Measurements from ENCODE around the gene BCL2L2.
"Not testable (repeated sequence)": the region's sequence is repeated elsewhere in the genome, so short reads cannot be mapped to it uniquely, and the experiment has no call there.

Gene BCL2L2, protein sequence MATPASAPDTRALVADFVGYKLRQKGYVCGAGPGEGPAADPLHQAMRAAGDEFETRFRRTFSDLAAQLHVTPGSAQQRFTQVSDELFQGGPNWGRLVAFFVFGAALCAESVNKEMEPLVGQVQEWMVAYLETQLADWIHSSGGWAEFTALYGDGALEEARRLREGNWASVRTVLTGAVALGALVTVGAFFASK

DNA sequence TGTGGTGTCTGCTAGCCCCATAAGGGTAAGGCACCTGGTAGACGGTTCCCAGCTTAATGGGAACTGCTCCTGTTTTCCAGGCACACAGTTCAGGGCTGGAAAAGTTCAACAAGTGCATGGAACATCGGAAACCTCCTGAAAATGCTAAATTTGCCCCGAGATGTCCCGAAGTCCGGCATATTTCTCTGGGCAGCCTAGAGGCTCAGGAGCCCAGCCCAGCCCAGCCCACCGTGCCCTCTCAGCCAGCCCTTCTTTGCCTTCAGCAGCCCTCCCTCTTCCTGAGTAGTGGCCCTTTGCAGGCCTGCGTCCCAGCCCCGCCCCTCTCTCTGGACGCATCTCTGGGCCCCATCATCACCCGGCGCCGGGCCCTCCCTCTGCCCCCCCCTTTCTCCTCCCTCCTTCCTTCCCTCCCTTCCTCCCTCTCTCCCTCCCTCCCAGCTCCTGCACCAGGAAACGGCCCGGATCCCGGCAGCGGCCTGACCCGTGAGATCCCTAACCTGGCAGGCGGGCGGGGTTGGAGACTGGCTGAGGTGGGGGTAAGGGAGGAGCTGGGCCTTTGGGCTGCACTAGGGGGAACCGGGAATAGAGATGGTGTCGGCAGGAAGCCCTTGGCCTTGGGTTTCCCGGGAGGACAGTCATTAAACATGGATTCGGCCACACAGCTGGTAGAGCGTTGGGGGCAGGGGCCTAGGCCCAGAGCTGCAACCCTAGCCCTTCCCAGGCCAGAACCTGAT is at the start of gene BCL2L2:
BCL2L2 (plus strand) TSS at position 422 of the 734 bp plus-strand sequence. CDS start 935 bp downstream, outside the sequence.
- Mint-ChIP-seq H3K27me3 (ENCODE audit: low read depth) (peaks cover 6% of the 10 kb centered on the region), H3K36me3 (ENCODE audit: low read depth) (peaks cover 3% of the 10 kb centered on the region), H3K9me3 (no peaks in the 10 kb centered on the region), H3K4me3 (peak within 1 kb of the TSS; percentile 76), H3K27ac (peak within 1 kb of the TSS; percentile 47), H3K4me1 (ENCODE audit: low read depth) (peaks cover 21% of the 10 kb centered on the region)

DNA sequence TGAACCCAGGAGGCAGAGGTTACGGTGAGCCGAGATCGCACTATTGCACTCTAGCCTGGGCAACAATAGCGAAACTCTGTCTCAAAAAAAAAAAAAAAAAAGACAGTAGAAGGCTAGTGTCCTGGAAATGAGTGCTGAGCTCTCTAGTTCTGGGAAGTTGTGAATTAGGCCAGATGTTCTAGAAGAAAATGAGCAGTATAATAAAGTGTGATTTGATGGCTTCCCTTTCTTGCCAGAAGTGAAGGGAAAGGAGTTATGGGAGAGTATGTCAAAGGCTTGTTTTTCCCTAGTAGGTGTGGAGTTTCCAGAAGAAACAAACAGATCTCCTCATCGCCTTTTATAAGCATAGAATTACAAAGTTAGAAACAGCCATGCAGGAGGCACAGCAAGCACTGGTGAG is 48.4 kb upstream of the BCL2L2 start:
- Mint-ChIP-seq H3K9me3 (no peaks in the 10 kb centered on the region), H3K4me1 (ENCODE audit: low read depth) (no peaks in the 10 kb centered on the region), H3K4me3 (no peak overlapping the region), H3K36me3 (ENCODE audit: low read depth) (no peaks in the 10 kb centered on the region), H3K27ac (no peak overlapping the region), H3K27me3 (ENCODE audit: low read depth) (peaks cover 40% of the 10 kb centered on the region)

DNA sequence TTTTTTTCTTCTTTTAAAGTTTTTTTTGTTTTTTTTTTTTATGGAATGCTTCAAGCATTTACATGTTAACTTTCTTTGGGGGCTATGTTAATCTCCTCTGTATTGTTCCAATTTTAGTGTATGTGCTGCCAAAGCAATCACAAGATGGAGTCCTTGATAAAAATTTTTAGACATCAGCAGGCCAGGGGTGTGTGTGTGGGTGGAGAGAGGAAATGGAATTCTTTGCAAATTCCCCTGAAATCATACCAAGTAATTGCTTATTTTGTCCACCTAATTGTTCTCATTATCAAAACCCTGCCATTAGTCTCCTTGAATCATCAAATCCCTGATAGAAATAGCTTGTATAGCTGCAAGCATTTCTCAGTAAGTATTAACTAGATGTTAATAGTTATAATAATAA is 47.2 kb upstream of the BCL2L2 start:
- no peaks in the 10 kb centered on the region for H3K4me1 Mint-ChIP-seq (ENCODE audit: low read depth)
- H3K4me3 Mint-ChIP-seq, result no peak overlapping the region
- H3K9me3 Mint-ChIP-seq, result no peaks in the 10 kb centered on the region
- H3K27me3 Mint-ChIP-seq (ENCODE audit: low read depth), result peaks cover 41% of the 10 kb centered on the region
- no peaks in the 10 kb centered on the region for H3K36me3 Mint-ChIP-seq (ENCODE audit: low read depth)
- no peak overlapping the region for H3K27ac Mint-ChIP-seq

DNA sequence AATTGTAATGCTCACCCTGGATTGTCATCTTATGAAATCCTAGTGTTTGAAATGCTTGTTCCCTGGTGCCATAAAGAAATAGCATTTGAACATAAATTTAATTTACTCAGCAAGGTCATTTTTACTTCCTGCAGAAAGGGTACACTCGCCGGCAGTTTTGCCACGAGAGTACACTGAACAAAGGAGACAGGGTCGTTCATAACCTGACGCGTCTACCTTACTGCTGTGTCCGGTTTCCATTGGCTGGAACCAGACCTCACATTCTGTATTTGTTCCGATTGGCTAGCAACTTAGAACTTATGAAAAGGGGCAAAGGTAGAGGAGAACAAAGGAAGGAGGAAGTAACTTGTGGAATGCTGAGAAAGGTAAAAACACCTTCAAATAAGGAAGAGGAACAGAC is 45.8 kb upstream of the BCL2L2 start:
- not testable (repeated sequence) for H3K4me3 Mint-ChIP-seq; H3K36me3 Mint-ChIP-seq (ENCODE audit: low read depth); H3K4me1 Mint-ChIP-seq (ENCODE audit: low read depth); H3K27ac Mint-ChIP-seq; H3K9me3 Mint-ChIP-seq
- peaks cover 41% of the 10 kb centered on the region for H3K27me3 Mint-ChIP-seq (ENCODE audit: low read depth)

DNA sequence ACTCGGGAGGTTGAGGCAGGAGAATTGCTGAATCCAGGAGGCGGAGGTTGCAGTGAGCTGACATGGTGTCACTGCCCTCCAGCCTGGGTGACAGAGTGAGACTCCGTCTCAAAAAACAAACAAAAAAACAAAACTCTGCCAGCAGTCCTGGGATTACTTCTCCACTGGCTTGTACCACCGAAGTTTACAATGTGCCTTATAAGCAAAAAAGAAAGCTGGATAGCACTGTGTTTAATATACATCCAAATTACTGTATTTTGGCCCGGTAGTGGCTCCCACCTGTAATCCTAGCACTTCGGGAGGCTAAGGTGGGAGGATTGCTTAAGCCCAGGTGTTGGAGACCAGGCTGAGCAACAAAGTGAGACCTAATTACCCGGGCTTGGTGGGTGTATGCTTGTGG is 37.4 kb upstream of the BCL2L2 start:
- Mint-ChIP-seq H3K27me3 (ENCODE audit: low read depth) (peaks cover 20% of the 10 kb centered on the region), H3K4me1 (ENCODE audit: low read depth) (no peaks in the 10 kb centered on the region), H3K27ac (no peak overlapping the region), H3K36me3 (ENCODE audit: low read depth) (no peaks in the 10 kb centered on the region), H3K9me3 (no peaks in the 10 kb centered on the region), H3K4me3 (no peak overlapping the region)

DNA sequence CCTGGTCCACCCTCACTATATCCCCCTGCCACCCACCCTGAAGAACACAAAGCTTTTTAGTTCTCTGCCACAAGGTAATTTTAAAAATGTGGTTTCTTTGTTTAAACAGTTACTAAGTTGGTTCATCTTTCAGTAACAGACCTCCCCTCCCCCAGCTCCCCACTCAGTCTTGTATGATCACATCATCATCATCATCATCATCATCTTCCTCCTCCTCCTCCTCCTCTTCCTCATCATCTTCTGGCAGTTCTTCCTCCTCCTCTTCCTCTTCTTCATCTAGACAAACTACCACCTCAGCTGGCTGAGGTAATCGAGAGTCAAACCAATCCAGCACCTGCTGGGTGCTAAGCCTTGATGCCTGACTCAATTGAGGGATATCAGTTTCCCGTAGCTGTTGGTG is 31.2 kb upstream of the BCL2L2 start:
- Mint-ChIP-seq H3K27me3 (ENCODE audit: low read depth) (no peaks in the 10 kb centered on the region), H3K36me3 (ENCODE audit: low read depth) (peaks cover 5% of the 10 kb centered on the region), H3K27ac (no peak overlapping the region), H3K9me3 (no peaks in the 10 kb centered on the region), H3K4me1 (ENCODE audit: low read depth) (no peaks in the 10 kb centered on the region), H3K4me3 (no peak overlapping the region)

DNA sequence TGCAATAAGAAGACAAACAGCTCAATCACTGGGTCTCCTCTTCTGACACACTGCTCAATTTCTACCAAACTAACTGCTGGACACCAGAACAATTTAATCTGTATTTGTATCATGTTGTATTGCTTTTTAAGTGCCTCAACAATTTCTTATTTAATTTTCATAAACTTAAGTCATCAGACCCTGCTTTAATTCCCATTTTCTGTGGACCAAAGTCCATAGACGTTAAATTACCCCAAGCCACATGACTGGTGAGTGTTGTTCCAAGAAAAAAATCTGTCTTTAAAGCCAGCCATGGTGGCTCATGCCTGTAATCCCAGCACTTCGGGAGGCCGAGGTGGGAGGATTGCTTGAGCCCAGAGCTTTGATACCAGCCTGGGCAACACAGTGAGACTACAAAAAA is 29.4 kb upstream of the BCL2L2 start:
- Mint-ChIP-seq H3K27me3 (ENCODE audit: low read depth) (no peaks in the 10 kb centered on the region), H3K27ac (no peak overlapping the region), H3K36me3 (ENCODE audit: low read depth) (peaks cover 5% of the 10 kb centered on the region), H3K4me1 (ENCODE audit: low read depth) (peaks cover under 1% of the 10 kb centered on the region), H3K9me3 (no peaks in the 10 kb centered on the region), H3K4me3 (no peak overlapping the region)

DNA sequence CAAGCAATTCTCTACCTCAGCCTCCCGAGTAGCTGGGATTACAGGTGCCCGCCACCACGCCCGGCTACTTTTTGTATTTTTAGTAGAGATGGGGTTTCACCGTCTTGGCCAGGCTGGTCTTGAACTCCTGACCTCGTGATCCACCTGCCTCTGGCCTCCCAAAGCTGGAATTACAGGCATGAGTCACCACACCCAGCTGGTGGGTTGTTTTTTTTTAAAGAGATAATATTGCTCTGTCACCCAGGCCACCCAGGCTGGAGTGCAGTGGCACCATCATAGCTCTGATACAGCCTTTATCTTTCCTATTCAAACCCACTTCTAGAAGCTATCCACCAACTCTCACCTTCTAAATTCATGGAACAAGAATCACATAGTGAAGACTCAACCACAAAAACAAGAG is 28.7 kb upstream of the BCL2L2 start:
- H3K36me3 Mint-ChIP-seq (ENCODE audit: low read depth); H3K27me3 Mint-ChIP-seq (ENCODE audit: low read depth); H3K9me3 Mint-ChIP-seq; H3K27ac Mint-ChIP-seq; H3K4me1 Mint-ChIP-seq (ENCODE audit: low read depth); H3K4me3 Mint-ChIP-seq: not testable (repeated sequence)

DNA sequence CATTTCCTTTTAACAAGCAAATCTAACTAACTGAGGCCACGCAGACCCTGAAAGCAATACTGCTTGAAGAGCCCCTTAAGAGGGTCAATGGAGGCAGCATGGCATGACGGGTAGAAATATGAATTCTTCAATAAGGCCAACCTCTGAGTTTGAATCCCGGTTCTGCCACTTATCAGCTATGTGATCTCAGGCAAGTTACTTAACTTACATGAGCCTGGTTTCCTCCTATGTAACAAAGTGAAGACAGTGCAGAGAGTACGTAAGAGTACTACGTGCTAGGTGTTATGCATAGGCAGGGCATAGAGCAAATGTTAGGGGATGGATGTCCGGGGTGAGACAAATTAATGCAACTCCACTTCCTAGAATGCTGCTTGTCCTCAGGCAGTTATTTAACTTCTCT is 25.4 kb upstream of the BCL2L2 start:
- H3K27ac Mint-ChIP-seq, result no peak overlapping the region
- no peak overlapping the region for H3K4me3 Mint-ChIP-seq
- H3K4me1 Mint-ChIP-seq (ENCODE audit: low read depth), result peaks cover 13% of the 10 kb centered on the region
- H3K9me3 Mint-ChIP-seq, result no peaks in the 10 kb centered on the region
- no peaks in the 10 kb centered on the region for H3K36me3 Mint-ChIP-seq (ENCODE audit: low read depth)
- H3K27me3 Mint-ChIP-seq (ENCODE audit: low read depth), result no peaks in the 10 kb centered on the region

DNA sequence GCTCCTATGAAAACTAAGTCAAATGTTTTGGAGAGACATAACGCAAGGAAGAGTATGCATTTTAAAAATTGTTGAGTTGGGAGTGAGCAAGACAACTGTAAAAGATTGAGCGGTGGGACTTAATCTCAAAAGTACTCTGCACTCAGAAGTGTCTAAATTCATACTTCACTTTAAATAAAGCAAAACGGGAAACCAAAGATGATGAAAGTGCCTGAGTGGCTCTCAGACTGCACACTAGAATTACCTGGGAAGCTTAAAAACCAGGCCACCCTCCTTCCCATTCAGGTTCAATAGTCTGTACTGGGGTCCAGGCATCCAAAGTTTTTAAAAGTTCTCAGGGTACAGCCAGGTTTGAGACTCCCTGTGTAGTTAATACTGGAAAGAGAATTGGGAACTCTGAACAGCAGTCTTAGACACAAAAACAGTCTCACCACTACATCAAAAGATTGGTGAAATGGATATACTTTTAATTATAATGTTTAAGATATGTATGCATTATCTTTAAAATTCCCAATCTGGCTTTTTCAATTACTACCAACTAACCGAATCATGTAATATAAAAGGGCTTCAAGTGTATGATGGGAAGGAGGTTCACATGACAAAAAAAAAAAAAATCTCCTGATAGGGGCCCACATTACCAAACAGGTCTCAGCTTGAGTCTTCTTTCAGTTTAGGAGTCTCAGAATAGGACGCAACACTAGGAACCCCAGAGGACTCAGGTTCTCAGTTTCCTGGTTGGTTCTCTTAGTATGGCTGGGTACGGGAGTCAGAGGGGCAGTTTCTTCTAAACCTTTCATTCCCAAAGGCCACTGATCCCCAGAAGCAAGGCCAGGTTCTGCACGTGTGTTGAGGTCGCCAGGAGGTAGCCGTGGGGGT is 21.7 kb upstream of the BCL2L2 start:
- no peaks in the 10 kb centered on the region for H3K9me3 Mint-ChIP-seq
- peak overlapping the region; percentile 86 for H3K27ac Mint-ChIP-seq
- peak overlapping the region; percentile 97 for H3K4me3 Mint-ChIP-seq
- H3K27me3 Mint-ChIP-seq (ENCODE audit: low read depth), result peaks cover 4% of the 10 kb centered on the region
- H3K36me3 Mint-ChIP-seq (ENCODE audit: low read depth), result no peaks in the 10 kb centered on the region
- peaks cover 21% of the 10 kb centered on the region for H3K4me1 Mint-ChIP-seq (ENCODE audit: low read depth)

DNA sequence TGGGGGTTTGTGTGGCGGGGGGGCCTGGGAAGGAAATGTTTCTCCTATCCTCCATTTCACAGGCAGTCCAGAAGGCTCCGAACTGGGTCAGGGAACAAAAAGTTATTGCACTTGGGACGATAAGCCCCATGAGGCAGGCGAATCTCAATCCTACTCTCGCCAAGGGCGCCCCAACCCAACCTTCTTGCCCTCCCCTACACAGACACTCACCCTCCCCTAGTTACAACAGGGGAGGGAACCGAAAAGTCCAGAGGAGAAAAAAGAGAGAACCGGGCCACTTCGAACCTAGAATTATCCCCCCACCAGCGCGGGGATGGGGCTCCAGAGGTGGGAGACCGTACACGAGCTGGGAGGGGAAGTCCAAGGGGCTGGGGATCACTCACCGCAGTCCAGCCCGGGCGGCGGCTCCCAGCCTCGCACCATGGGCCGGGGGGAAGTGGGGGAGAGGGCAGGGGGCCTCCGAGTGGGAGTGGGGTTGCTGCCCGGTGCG is 21.1 kb upstream of the BCL2L2 start:
- H3K4me3 Mint-ChIP-seq, result peak overlapping the region; percentile 97
- H3K27me3 Mint-ChIP-seq (ENCODE audit: low read depth), result peaks cover 4% of the 10 kb centered on the region
- H3K36me3 Mint-ChIP-seq (ENCODE audit: low read depth), result no peaks in the 10 kb centered on the region
- no peaks in the 10 kb centered on the region for H3K9me3 Mint-ChIP-seq
- H3K27ac Mint-ChIP-seq, result peak overlapping the region; percentile 86
- peaks cover 21% of the 10 kb centered on the region for H3K4me1 Mint-ChIP-seq (ENCODE audit: low read depth)

DNA sequence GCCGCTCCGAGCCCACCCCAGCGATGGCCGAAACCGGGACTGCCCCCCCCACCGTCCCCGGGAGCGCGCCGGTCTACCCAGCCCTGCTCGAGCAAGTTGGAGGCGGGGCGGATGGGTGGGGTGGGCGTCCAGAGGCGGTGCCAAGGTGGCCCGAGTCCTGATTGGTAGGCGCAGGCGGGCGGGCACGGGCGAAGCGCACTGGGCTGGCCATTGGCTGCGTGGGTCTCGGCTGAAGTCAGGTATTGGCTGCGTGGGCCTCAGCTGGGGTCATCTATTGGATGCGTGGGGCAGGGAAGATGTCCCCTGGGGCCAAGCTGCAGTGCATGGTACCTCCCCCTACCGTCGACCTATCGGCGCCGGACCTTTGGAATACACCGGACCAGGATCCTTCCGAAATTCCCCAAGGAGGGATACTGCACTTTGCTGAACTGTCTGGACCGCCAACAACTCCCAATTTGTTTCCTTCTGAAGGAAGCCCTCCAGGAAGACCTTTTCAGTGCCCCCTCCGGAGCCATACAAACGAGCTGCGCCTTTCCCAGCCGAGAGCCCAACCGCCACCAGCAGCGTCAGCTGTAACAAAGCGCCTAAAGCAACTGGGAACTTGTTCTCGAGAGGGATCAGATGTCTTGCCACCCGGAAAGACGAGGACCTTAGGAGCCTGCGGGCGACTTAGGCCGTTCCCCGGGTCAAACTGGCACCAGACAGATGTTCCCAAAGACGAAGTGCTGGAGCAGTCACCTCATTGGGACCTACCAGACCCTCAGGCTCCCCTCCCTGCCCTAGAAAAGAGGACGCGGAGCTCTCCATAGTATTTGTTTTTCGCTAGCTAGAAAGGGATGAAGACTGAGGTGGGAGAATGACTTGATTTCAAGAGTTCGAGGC is 20.4 kb upstream of the BCL2L2 start, which contains the start of gene HOMEZ:
HOMEZ (minus strand) TSS at position 113 of the 882 bp plus-strand sequence. CDS start 180 bp downstream, outside the sequence.
- H3K27me3 Mint-ChIP-seq (ENCODE audit: low read depth), result peaks cover 4% of the 10 kb centered on the region
- peak within 1 kb of the TSS; percentile 97 for H3K4me3 Mint-ChIP-seq
- H3K9me3 Mint-ChIP-seq, result no peaks in the 10 kb centered on the region
- H3K36me3 Mint-ChIP-seq (ENCODE audit: low read depth), result no peaks in the 10 kb centered on the region
- peaks cover 21% of the 10 kb centered on the region for H3K4me1 Mint-ChIP-seq (ENCODE audit: low read depth)
- peak within 1 kb of the TSS; percentile 94 for H3K27ac Mint-ChIP-seq

DNA sequence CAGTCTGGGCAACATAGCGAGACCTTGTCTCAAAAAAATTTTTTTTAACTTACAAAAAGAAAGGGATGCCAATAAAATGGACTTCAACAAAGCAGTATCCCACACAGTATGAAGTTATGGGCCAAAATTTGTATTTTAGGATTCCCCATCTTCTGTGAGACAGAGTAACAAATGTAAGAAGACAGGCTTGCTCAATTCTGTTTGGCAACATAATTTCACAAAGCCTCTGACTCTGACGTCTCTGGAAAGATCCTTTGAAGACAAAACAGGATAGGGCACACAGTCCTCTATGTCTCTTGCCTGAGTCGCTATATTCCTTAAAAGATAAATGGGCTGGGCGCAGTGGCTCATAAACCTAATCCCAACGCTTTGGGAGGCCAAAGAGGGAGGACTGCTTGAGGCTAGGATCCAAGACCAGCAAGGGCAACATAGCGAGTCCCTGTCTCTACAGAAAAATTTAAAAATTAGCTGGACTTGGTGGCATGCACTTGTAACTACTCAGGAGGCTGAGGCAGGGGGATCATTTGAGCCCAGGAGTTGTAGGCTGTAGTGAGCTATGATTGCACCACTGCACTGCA is 19.6 kb upstream of the BCL2L2 start:
- peak overlapping the region; percentile 97 for H3K4me3 Mint-ChIP-seq
- no peaks in the 10 kb centered on the region for H3K36me3 Mint-ChIP-seq (ENCODE audit: low read depth)
- peaks cover 4% of the 10 kb centered on the region for H3K27me3 Mint-ChIP-seq (ENCODE audit: low read depth)
- H3K9me3 Mint-ChIP-seq, result no peaks in the 10 kb centered on the region
- peaks cover 21% of the 10 kb centered on the region for H3K4me1 Mint-ChIP-seq (ENCODE audit: low read depth)
- H3K27ac Mint-ChIP-seq, result peak overlapping the region; percentile 94
